GM13977 (cell line): ENCODE measurements around the gene PBX1.

Source experiments
- DNase-seq: peaks from one replicate; pipeline ENCODE4 v3.0.0; 2012; ENCODE audit warnings: low spot score
- CTCF ChIP-seq: IDR thresholded peaks from 2 replicates; pipeline ENCODE4 v1.5.1; 2012; ENCODE audit warnings: mild to moderate bottlenecking, control low read depth; ENCODE audit not compliant: insufficient read depth; ENCODE audit errors: extremely low read depth, missing control alignments
- in situ Hi-C: fragments of 300-500 bp; cut with MboI; formaldehyde crosslinking; loops from one replicate; pipeline ENCODE4 v1.12.0; 2022; ENCODE audit warnings: low sequenced_read_pairs, low pct_unique_long_range_greater_than_20kb, mixed read lengths, inconsistent platforms; ENCODE audit not compliant: unreplicated experiment

PBX1 gene

DNA sequence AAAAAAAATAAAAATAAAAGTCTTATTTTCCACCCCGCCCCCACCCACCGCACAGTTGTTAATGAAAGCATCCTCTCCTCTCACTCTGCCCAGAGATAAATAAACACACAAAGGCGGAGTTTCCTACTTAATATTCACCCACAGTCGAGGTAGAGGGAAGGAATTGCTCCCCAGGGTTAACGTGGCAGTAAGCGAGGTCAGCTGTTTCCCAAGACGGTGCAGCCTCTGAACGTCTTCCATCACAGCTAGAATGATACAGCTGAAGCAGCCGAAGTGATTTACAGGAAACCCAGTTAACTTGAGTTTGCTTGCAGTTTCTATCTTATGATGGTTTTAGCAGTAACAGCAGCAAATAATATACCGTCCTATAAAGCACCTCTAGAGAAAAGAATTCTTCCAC lies 283.9 kb downstream of the PBX1 start:
- no peak for DNase-seq
- in situ Hi-C loops: no loop called here
- no peak for TF ChIP-seq CTCF

DNA sequence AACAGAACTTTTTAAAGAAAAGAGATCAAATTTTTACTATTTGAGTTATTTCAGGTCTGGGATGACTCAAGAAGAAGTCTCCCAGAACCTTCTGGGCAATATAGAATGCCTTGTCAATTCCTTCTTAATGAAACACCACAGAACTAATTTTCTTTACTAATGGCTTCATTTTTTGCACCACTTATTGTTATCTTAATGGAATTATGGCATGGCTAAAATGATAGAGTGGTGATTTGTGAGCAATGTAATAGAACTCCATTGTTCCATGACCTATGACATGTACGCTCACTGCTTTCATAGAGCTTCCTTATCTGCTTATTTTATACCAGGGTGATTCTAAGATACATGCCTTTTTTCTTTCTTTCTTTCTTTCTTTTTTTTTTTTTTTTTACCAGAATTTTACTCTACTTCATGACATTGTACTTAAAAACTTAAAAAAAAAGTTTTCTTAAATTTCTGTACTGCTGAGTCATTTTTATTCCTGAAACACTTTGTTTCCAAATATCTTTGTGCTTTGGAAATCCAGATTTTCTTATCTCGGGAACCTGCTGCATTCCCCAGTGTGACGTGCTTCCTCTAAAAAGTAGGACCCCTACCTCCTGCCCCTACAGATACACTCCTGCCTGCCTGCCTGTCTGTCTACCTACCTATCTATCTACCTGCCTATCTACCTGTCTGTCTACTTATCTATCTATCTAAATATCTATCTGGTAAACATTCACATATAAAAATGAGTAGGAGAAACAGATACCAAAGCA lies 284.9 kb downstream of the PBX1 start:
- no peak for TF ChIP-seq CTCF
- DNase-seq: no peak
- in situ Hi-C loops: no loop called here

- no peak for DNase-seq
- TF ChIP-seq CTCF: no peak
- in situ Hi-C loops: no loop called here
Observed at GRCh38 chr1:164846731-164847691, 288.0 kb downstream of the PBX1 start.

DNA sequence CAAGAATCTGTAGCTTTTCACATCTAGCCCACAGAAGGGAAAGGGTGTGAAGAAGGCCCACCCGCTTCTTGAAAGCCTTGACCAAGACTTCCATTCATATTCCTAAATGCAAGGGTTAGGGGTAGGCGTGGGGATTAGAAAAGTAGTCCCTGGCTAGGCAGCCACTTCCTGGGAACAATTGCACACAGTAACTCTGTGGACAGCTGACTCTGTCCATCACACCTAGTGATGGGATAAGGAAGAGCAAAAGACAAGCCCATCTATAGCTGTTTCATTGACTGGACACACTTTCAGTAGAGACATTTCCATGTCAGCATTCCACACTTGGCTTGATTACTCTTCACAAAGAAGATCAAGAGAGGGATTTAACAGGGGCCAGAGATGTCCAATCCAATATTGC lies 294.2 kb downstream of the PBX1 start:
- in situ Hi-C loops: no loop called here
- no peak for TF ChIP-seq CTCF
- DNase-seq: no peak

DNA sequence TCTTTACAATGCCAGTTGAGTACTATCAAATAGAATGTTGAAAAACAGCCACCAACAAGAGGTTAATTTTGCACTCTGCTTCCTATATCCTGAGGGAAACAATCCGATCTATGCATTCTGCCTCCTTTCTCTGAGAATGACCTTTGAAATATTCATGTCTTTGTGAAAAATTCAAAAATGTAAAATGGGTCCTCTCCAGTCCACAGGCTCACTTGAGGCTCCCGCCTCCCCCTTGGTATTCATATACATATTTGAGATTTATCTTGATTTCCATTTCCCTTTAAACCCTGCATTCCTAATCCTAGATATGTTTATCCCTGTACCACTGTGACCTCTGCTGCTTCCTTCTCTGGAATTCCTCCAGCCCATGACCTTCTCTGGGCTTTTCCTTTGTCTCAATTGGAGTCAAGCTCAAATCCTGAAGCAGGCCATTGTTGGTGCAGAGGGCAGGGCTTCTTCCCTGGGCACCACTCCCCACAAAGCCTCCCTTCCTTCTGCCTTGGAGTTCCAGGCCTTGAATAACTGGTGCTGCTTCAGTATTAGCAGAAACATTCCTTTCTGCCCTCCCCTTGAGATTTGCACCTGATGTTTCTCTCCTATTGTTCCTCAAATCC lies 296.8 kb downstream of the PBX1 start:
- TF ChIP-seq CTCF: no peak
- in situ Hi-C loops: no loop called here
- DNase-seq: no peak

DNA sequence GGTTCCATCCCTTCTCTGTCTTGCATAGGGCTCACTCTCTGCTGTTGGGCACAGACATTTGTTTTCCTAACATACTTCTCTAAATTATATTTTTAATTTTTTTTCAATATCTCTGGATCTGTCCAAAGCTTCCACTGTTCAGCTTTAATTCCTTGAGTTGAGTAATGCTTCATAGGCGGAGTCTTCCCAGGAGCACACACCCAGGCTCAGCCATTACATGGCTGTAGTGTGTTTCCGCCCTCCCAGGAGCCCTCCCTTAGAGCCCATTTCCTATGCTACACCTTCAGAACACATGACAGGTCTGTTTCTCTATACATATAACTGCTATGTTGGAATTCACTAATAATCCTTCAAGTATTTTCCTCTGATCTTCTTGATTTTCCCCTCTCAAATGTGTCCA lies 297.4 kb downstream of the PBX1 start:
- TF ChIP-seq CTCF: no peak
- in situ Hi-C loops: no loop called here
- no peak for DNase-seq
